Measurements from ENCODE around the gene CDH24.

Gene CDH24

DNA sequence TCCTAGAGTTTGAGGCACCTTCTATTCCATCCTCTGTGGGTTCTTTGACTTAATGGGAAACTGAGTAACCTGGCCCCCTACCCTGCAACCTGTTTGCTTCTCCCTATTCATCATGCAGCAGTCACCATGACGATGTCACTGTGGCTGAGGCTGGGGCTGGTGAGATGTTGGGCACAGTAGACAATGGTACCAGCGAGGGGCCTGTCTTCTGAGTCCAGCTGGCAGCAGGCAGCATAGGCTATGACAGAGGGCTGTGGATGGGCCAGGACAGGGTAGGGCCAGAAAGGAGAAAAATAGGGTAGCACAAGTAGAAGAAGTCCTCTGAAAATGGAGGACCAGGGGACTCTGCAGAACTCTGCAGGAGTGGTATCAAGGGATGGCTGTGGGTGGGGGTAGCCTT is 45.5 kb upstream of the CDH24 start:
- H3F3A ChIP-seq (ENCODE audit: insufficient read depth, low read length): no peaks in the 10 kb centered on the region
- H3K9me3 ChIP-seq (ENCODE audit: low read length): no peaks in the 10 kb centered on the region
- H3K27me3 ChIP-seq (ENCODE audit: insufficient read depth, low read length): no peaks in the 10 kb centered on the region
- H3K27ac ChIP-seq (ENCODE audit: low read depth, low read length, poor library complexity, severe bottlenecking): no peak overlapping the region
- no peaks in the 10 kb centered on the region for H3K9me2 ChIP-seq (ENCODE audit: low read depth, low read length)
- no peaks in the 10 kb centered on the region for H3K4me1 ChIP-seq (ENCODE audit: insufficient read depth, low read length, severe bottlenecking)
- H2AFZ ChIP-seq (ENCODE audit: low read length): no peak overlapping the region
- H3K4me2 ChIP-seq (ENCODE audit: low read length): no peak overlapping the region
- no peak overlapping the region for H3K4me3 ChIP-seq (ENCODE audit: low read depth, low read length, poor library complexity, severe bottlenecking)
- no peak overlapping the region for H3K9ac ChIP-seq (ENCODE audit: low read length)
- TF ChIP-seq, protein P1, sequence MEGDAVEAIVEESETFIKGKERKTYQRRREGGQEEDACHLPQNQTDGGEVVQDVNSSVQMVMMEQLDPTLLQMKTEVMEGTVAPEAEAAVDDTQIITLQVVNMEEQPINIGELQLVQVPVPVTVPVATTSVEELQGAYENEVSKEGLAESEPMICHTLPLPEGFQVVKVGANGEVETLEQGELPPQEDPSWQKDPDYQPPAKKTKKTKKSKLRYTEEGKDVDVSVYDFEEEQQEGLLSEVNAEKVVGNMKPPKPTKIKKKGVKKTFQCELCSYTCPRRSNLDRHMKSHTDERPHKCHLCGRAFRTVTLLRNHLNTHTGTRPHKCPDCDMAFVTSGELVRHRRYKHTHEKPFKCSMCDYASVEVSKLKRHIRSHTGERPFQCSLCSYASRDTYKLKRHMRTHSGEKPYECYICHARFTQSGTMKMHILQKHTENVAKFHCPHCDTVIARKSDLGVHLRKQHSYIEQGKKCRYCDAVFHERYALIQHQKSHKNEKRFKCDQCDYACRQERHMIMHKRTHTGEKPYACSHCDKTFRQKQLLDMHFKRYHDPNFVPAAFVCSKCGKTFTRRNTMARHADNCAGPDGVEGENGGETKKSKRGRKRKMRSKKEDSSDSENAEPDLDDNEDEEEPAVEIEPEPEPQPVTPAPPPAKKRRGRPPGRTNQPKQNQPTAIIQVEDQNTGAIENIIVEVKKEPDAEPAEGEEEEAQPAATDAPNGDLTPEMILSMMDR (IDR thresholded peaks at IDR 0.05; ENCODE audit: low read length): no peak
- no peak for TF ChIP-seq EZH2 (IDR thresholded peaks at IDR 0.05; ENCODE audit: borderline replicate concordance, low read length)
- no peaks in the 10 kb centered on the region for H3K79me2 ChIP-seq (ENCODE audit: insufficient read depth, low read length)
- no peaks in the 10 kb centered on the region for H4K20me1 ChIP-seq (ENCODE audit: insufficient read depth, low read length)
- peaks cover 17% of the 10 kb centered on the region for H3K36me3 ChIP-seq (ENCODE audit: insufficient read depth, low read length)

DNA sequence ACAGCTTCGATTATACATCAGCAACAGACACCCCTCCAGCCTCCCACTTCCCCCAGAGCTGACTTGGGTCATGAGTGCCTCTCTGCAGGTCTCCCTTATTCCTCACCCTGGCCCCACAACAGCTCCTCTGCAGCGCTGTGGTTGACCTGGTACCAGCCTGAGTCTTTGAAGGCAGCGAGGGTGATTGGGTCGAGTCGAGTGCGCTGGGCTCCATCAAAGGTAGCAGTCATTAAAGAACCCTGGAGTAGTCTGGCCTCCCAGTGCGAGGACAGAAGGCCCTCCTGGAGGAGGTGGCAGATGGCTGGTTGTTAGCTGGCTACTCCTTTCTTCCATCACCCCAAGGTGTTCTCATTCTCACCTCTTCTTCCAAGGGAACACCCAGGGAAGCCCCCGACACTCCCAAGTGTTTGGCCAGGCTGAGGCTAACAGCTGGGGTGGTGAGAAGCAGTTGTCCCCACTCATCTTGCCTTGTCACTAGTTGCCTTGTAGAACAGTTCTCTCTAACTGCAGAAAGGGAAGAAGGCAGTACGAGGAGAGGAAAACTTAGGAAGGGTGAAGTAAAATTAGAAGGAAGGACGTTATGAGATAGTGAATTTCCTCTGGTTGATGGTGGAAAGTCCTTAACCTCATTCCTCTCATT is 44.8 kb upstream of the CDH24 start:
- no peaks in the 10 kb centered on the region for H3K4me1 ChIP-seq (ENCODE audit: insufficient read depth, low read length, severe bottlenecking)
- H3K79me2 ChIP-seq (ENCODE audit: insufficient read depth, low read length): no peaks in the 10 kb centered on the region
- H3K4me2 ChIP-seq (ENCODE audit: low read length): no peak overlapping the region
- no peak overlapping the region for H3K27ac ChIP-seq (ENCODE audit: low read depth, low read length, poor library complexity, severe bottlenecking)
- no peaks in the 10 kb centered on the region for H3F3A ChIP-seq (ENCODE audit: insufficient read depth, low read length)
- no peak overlapping the region for H2AFZ ChIP-seq (ENCODE audit: low read length)
- H3K9me3 ChIP-seq (ENCODE audit: low read length): no peaks in the 10 kb centered on the region
- TF ChIP-seq, protein P1 (IDR thresholded peaks at IDR 0.05; ENCODE audit: low read length): no peak
- TF ChIP-seq EZH2 (IDR thresholded peaks at IDR 0.05; ENCODE audit: borderline replicate concordance, low read length): no peak
- H3K9ac ChIP-seq (ENCODE audit: low read length): no peak overlapping the region
- no peaks in the 10 kb centered on the region for H4K20me1 ChIP-seq (ENCODE audit: insufficient read depth, low read length)
- H3K27me3 ChIP-seq (ENCODE audit: insufficient read depth, low read length): no peaks in the 10 kb centered on the region
- H3K36me3 ChIP-seq (ENCODE audit: insufficient read depth, low read length): peaks cover 24% of the 10 kb centered on the region
- H3K9me2 ChIP-seq (ENCODE audit: low read depth, low read length): no peaks in the 10 kb centered on the region
- H3K4me3 ChIP-seq (ENCODE audit: low read depth, low read length, poor library complexity, severe bottlenecking): no peak overlapping the region

DNA sequence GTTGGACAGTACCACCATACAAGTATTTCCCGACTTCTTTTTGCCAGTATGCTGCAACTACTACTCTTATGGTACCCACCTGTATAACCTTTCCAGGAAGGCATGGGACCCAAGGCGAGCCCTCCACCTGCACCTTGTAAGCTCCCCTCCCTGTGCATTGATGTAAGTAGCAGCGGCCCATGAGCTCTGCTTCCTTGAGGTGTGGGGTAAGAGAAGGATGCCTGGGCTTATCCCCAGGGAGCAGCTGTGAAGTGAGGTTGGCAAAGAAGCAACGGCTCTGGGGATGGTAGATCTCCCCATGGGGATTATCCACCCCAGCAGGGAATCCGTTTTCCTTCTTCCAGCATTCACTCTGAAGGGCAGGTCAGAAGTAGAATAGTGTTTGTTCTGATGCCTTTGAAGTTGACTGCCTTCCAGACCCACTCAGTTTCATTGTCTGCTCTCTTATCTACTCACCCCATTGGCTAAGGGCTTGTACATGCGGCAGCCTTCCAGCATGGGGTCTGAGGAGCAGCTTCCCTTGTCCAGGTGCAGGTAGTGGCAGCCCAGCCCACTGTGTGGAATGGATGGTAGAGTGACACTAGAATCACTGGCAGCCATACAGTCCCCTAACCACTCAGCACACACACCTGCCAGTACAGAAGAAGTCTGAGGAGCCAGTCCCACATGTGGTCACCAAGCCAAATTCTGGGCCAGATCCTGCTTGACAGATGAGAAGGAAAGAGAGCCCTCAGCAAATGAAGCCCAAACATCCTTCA is 44.1 kb upstream of the CDH24 start:
- no peak overlapping the region for H3K4me3 ChIP-seq (ENCODE audit: low read depth, low read length, poor library complexity, severe bottlenecking)
- no peak overlapping the region for H2AFZ ChIP-seq (ENCODE audit: low read length)
- no peak for TF ChIP-seq EZH2 (IDR thresholded peaks at IDR 0.05; ENCODE audit: borderline replicate concordance, low read length)
- TF ChIP-seq, protein P1 (IDR thresholded peaks at IDR 0.05; ENCODE audit: low read length): no peak
- H3K9ac ChIP-seq (ENCODE audit: low read length): no peak overlapping the region
- H3K79me2 ChIP-seq (ENCODE audit: insufficient read depth, low read length): no peaks in the 10 kb centered on the region
- H3K36me3 ChIP-seq (ENCODE audit: insufficient read depth, low read length): peaks cover 29% of the 10 kb centered on the region
- H3K4me1 ChIP-seq (ENCODE audit: insufficient read depth, low read length, severe bottlenecking): peaks cover 5% of the 10 kb centered on the region
- H3K27ac ChIP-seq (ENCODE audit: low read depth, low read length, poor library complexity, severe bottlenecking): no peak overlapping the region
- H3K9me3 ChIP-seq (ENCODE audit: low read length): no peaks in the 10 kb centered on the region
- H3K27me3 ChIP-seq (ENCODE audit: insufficient read depth, low read length): no peaks in the 10 kb centered on the region
- H4K20me1 ChIP-seq (ENCODE audit: insufficient read depth, low read length): no peaks in the 10 kb centered on the region
- no peaks in the 10 kb centered on the region for H3K9me2 ChIP-seq (ENCODE audit: low read depth, low read length)
- no peak overlapping the region for H3K4me2 ChIP-seq (ENCODE audit: low read length)
- H3F3A ChIP-seq (ENCODE audit: insufficient read depth, low read length): no peaks in the 10 kb centered on the region
